ENCODE data around the gene DENND5A.

The DENND5A gene

GRCh38 chr11:9092853-9093778 is 172.0 kb downstream of the DENND5A start:
- peak; percentile 35 for DNase-seq

DNA sequence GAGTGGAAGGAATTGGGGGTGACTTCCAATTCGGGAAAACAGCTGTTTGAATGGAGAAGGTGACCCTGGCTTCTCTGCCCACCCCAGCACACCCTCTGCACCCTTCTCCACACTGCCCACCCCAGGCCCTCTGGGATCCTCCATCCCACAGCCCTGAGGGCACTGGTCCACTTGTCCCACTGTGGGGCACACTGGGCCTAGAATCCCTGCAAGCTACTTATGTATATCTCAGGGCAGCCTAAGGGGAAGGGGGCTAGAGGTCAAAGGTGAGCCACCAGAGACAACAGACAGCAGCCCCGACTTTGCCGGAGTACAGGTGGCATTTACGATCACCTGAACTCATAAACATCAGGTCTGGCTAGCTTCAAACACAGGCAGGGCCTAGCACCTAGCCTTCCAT is 173.1 kb downstream of the DENND5A start:
- no peak for DNase-seq

GRCh38 chr11:9091044-9091922 is 173.9 kb downstream of the DENND5A start, which contains the start of gene SCUBE2:
SCUBE2 (minus strand) TSS chr11:9091599; CDS start chr11:9091528, 71 bp downstream.
- no peak for DNase-seq

DNA sequence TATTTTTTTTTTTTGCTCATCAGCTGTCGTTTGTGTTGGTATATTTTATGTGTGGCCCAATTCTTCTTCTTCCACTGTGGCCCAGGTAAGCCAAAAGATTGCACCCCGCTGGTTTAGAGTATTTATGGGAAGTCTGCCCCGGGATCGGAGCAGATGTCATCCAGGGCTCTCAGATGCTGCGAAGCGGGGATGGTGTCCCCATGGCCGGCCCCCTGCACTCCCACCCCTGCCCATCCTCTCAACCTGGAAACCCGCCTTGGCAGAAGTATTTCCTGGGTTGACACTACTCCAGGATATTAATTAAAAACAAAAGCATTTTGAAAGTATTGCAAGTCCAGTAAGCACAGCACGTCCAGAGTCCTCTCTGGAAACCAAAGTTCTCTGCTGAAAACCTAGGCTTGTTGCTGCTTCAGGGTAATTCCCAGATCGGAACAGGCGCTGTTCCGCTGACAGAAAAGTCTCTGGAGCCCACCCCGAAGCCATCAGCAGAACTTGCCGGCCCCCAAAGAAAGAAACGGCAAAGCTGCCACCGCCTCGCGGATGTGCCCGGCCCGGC is 174.6 kb downstream of the DENND5A start:
- no peak for DNase-seq

- DNase-seq: no peak
Measured at GRCh38 chr11:9089636-9090035, 175.5 kb downstream of the DENND5A start.

GRCh38 chr11:9089061-9089460 is 176.1 kb downstream of the DENND5A start:
- DNase-seq: no peak

Measured in OCI-M1 (cell line).